Glomerular endothelial cell (primary cell): ENCODE results near the gene ULBP3. TPM values are rescaled to one million over a fixed set of nuclear protein-coding genes. Genes with fewer than 3 reads are reported as not detected.
"Not testable (repeated sequence)": the region's sequence is repeated elsewhere in the genome, so short reads cannot be mapped to it uniquely, and the experiment has no call there.

Experiments
- DNase-seq: peaks from one replicate; pipeline ENCODE4 v3.0.0-alpha.2; 2011; ENCODE audit warnings: low read depth, low spot score; ENCODE audit errors: extremely low read depth
- total RNA-seq: library from RNA; depleted of rRNA; stranded (reverse); fragments of >200 nt; gene quantifications from 2 replicates; pipeline ENCODE4 v1.2.3, GENCODE V29; 2015

The ULBP3 gene
- total RNA-seq, 1 donor from 2014 or later = 8.0 TPM

DNA sequence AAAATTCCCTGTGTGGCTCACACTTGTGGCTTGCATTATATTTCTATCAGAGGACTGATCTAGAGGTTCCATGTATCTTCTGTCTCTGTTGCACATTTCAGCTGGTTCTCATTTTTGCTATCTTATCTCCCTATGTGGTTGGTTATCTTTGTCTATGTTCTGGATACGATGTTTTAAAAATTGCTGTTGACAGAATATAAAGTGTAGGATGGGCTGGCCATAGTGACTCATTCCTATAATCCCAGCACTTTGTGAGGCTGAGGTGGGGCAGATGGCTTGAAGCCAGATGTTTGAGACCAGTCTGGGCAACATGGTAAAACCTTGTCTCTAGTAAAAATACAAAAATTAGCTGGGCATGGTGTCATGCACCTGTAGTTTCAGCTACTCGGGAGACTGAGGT lies 9.9 kb upstream of the ULBP3 start:
- DNase-seq = no peak

DNA sequence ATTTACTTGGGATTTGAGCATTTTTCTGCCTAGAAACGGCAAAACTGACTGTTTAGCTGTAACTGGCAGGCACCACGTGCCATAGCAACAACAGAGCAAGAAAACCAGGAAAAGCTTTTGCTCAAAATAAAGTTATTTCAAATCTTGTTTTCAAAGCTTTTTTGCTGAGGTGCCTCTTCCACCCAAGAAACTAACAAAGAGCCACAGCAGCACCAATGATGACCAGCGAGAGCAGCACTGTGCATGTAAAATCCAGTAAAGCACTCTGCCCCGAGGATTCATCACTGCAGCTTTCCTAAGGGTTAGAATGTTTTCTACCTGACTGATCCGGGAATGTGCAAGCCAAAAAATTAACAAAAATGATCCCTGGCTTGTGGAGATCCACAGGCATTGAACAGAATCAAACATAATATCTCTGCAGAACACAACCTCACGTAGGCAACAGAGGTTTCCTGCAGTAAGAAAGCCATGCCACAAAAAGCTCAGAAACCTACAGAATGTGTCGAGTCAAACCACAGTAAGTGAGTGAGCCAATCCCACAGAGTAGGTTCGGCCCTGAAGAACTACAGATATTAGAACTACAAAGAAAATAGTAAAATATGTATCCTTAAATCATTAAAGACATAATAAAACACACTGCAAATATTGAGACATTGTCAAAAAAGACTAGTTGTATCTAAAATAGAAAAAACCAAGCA lies 7.4 kb upstream of the ULBP3 start:
- DNase-seq = no peak

GRCh38 chr6:150075034-150075421 lies 6.1 kb upstream of the ULBP3 start:
- no peak for DNase-seq

DNA sequence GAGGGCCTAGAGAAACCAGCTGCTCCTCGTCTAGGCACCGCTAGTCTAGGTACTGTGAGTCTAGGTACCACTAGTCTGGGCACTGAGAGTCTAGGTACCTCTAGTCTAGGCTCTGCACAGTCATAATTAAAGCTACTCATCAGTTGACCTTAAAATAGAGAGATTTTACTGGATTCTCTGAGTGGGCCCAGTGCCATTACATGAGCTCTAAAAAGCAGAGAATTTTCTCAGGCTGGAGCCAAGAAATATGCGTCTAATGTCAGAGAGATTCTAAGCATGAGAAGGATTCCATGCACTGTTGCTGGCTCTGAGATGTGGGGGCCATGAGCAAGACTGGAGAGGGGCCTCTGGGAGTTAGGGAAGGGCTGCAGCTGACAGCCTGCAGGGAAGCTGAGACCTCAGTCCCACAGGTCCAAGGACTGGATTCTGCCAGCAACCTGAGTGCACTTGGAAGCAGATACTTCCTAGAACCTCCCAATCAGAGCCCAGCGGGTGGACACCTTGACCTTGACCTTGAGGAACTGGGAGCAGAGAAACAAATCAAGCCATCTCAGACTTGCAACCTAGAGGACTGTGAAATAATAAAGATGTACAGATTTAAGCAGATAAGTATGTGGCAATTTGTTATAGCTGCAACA lies 5.6 kb upstream of the ULBP3 start:
- not testable (repeated sequence) for DNase-seq

DNA sequence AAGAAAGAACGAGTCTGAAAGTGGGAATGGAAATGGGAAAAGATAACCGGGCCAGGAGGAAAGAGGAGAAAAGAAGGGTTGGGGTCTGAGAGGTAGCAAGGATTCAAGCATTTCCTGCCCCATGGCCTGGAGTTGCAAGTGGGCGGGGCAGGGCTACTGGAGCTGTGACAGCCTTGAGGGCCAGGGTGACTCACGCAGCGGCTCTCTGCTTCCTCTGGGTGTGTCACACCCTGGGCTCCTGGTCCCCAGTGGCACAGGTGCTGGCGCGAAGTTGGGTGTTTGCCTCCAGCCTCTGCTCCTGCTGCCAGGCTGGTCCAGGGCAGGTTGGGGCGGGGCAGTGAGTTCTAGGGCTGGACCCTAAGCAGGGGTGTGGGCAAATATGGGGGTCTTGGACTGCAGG lies 3.3 kb upstream of the ULBP3 start:
- no peak for DNase-seq

GRCh38 chr6:150070236-150070818 lies 1.4 kb upstream of the ULBP3 start:
- DNase-seq = no peak

- DNase-seq = no peak
These were observed 785 bp upstream of the ULBP3 start for GRCh38 chr6:150069706-150070105.

DNA sequence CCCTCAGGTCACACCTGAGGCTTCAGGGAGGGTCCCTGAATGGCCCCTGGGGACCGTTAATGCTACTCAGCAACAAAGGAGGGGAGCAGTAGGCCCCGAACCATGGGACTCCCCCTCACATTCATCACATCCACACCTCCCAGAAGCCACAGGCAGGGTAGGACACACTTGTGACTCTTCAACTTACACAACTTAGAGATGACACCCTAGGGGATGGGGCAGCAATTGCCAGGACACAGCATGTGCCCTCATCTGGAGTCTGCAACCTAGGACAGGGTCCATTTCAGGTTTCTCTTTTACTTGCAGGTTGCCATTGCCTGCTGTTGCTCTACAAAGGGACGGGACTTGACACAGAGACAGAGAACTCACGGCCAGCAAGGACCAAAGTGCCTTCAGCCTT lies 770 bp downstream of the ULBP3 start:
- DNase-seq = no peak

GRCh38 chr6:150065083-150065482 lies 3.8 kb downstream of the ULBP3 start:
- DNase-seq = no peak

- DNase-seq = no peak
These were observed 5.3 kb downstream of the ULBP3 start for GRCh38 chr6:150063640-150064039.

DNA sequence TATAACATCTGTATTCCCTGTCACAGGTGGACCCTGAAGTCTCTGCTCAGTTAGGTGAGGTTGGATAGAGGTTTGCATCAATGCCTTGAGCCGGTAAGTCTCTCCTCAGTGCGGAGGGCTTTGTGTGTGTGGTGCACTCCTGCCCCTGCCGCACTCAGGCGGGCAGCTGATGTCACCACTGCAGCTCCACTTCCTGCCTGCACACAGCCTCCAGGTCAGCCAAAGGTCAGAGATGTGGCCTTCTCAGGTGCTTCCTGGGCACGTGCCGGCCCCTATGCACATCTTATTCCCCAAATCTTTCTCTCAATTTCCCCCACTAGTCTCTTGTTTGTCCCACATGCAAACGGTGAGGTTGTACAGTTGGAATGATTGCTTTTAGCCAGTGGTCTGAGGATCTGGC lies 8.9 kb downstream of the ULBP3 start:
- DNase-seq = not testable (repeated sequence)

GRCh38 chr6:150058986-150059385 lies 9.9 kb downstream of the ULBP3 start:
- DNase-seq = no peak

DNA sequence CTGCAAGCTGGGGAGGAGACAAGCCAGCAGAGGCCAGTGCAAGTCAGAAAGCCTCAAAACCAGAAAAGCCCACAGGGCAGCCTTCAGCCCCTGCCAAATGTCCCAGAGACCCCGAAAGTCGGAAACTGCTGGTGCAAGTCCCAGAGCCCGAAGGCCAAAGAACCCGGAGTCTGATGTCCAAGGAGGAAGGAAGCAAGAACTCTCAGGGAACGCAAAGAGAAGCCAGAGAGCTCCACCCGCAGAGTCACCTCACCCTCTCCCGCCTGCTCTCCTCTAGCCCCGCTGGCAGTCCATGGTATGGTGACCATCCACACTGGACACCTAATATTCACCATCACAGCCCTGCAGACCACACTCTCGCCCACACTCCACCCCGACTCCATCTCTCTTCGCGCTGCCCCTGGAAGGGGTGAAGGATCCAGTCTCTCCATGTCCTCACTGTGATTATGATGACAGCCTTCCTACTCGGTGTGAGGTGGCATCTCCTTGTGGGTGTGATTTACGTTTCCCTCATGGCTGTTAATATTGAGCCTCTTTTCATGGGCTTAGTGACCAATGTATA lies 10.6 kb downstream of the ULBP3 start:
- no peak for DNase-seq

GRCh38 chr6:150057501-150057951 lies 11.4 kb downstream of the ULBP3 start:
- DNase-seq = no peak

DNA sequence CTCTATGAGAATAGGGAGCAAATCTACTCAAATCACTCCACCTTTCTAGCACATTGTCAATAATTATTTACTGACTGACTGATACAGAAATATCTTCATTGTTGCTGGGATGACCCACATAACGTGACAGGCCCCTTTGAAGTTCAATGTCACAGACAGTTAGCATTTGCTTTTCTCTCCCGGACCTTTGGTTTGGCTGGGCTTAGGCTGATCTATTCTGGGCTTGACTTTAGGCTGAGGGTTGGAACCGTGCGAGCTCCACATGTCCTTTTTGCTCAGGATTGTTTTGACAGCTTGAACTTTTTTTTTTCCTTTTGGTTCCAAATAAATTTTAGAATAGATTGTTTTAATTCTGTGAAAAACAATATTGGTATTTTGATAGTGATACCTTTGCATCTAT lies 12.0 kb downstream of the ULBP3 start:
- no peak for DNase-seq

DNA sequence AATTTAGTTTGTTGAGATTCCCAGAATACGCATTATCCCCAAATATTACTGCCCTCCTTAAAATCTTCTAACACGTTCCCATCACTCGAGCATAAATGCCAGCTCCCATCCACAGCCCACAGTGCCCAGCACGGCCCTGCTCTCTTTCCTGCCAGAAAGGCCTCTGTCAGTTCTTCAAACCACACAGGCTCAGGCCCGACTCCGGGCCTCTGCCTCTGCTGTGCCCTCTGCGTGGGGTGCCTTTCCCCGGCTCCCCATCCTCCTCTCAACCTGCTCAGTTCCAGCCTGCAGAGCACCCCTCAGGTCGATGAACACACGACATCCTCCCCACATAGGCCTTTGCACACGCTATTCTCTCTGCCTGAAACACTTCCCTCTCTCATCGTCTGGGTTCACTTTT lies 12.8 kb downstream of the ULBP3 start:
- no peak for DNase-seq

GRCh38 chr6:150055131-150055530 lies 13.8 kb downstream of the ULBP3 start:
- DNase-seq = no peak

DNA sequence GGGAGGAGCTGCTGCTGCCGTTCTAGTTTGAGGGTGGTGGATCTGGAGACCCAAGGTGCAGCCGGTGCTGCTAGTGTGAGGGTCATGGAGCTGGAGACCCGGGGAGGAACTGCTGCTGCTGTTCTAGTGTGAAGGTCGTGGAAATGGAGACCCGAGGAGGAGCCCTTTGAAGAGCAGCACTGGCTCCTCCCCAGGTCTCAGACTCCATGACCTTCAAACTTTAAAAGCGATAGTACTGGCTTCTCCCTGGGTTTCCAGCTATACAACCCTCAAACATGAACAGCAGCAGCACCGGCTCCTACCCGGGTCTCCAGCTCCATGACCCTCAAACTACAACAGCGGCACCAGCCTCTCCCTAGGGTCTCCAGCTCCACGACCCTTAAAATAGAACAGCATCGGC lies 15.5 kb downstream of the ULBP3 start:
- no peak for DNase-seq

- no peak for DNase-seq
These were observed 18.1 kb downstream of the ULBP3 start for GRCh38 chr6:150050846-150051245.

DNA sequence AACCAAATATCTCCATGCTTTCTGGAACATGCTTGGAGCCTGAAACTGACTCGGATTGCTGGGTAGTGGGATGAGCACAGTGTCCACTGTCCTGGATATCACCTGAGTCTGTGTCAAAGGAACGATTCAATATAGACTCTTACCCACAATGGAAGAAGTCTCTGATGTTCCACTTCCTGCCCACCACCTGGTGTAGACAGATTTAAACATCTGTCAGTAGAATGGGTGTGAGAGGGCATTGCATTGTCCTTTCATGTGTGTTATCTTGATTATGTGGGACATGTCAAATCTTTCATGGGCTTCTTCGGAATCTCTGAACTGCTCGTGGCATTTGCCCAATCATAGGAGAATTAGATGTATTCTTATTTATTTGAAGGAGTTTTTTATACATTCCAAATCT lies 20.8 kb downstream of the ULBP3 start:
- DNase-seq = no peak

DNA sequence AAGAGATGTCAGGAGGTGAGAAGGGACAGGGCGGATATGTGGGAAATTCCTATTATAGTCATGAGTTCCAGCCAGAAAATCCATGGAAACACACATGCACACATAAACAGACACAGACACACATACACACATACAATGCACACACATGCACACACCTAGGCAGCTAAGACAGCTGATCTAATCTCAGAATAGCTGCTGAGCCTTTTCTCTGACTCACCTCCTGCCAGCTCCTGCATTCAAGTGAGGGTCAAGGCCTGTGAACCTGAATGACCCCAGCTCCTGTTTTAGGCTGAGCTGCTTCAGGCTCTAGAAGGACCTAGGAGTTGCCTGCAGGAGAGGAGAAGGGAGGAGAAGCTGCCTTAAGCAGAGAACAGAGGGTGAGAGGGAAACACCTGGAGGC lies 22.0 kb downstream of the ULBP3 start:
- no peak for DNase-seq

DNA sequence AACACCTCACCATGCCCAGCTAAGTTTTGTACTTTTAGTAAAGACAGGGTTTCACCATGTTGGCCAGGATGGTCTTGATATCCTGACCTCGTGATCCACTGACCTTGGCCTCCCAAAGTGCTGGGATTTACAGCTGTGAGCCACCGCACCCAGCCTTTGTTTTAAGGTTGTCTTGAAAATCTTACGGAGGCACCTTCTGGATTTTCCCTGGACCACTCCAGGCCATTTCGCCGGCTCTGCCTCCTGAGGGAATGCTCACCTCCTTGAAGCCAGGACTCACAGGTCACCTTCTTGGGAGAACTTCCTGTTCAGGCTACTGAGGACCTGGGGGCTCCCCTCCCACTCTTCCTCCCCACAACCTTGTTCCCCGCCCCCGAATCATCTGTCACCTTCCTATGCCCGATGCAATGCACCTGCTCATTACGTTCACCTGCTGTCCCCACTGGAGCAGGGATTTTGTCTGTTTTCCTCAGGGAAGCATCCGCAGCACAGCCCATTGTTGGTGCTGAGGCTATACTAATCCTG lies 24.2 kb downstream of the ULBP3 start:
- no peak for DNase-seq
